Measurements from ENCODE around the gene LAMP1.

LAMP1 gene

GRCh38 chr13:113323869-113324268 lies 26.8 kb downstream of the LAMP1 start:
- Histone ChIP-seq H3K9me3 (ENCODE audit: low read length) (no peaks in the 10 kb centered on the region), H2AFZ (ENCODE audit: low read depth, low read length) (no peak overlapping the region), H3K4me3 (ENCODE audit: low read length) (no peak overlapping the region), H3K27me3 (ENCODE audit: insufficient read depth, low read length) (no peaks in the 10 kb centered on the region), H3K36me3 (ENCODE audit: insufficient read depth, low read length) (peaks cover 54% of the 10 kb centered on the region), H3K4me1 (ENCODE audit: insufficient read depth, low read length) (no peaks in the 10 kb centered on the region)

GRCh38 chr13:113324398-113324797 lies 27.4 kb downstream of the LAMP1 start:
- Histone ChIP-seq H3K27me3 (ENCODE audit: insufficient read depth, low read length) (no peaks in the 10 kb centered on the region), H3K4me3 (ENCODE audit: low read length) (no peak overlapping the region), H3K4me1 (ENCODE audit: insufficient read depth, low read length) (no peaks in the 10 kb centered on the region), H2AFZ (ENCODE audit: low read depth, low read length) (no peak overlapping the region), H3K36me3 (ENCODE audit: insufficient read depth, low read length) (peaks cover 49% of the 10 kb centered on the region), H3K9me3 (ENCODE audit: low read length) (no peaks in the 10 kb centered on the region)

GRCh38 chr13:113325779-113326178 lies 28.7 kb downstream of the LAMP1 start:
- no peaks in the 10 kb centered on the region for H3K9me3 ChIP-seq (ENCODE audit: low read length)
- H3K4me3 ChIP-seq (ENCODE audit: low read length): no peak overlapping the region

GRCh38 chr13:113327391-113327765 lies 30.3 kb downstream of the LAMP1 start:
- no peak overlapping the region for H3K4me3 ChIP-seq (ENCODE audit: low read length)
- no peak overlapping the region for H2AFZ ChIP-seq (ENCODE audit: low read depth, low read length)
- no peaks in the 10 kb centered on the region for H3K4me1 ChIP-seq (ENCODE audit: insufficient read depth, low read length)
- peaks cover 21% of the 10 kb centered on the region for H3K36me3 ChIP-seq (ENCODE audit: insufficient read depth, low read length)
- H3K9me3 ChIP-seq (ENCODE audit: low read length): no peaks in the 10 kb centered on the region
- no peaks in the 10 kb centered on the region for H3K27me3 ChIP-seq (ENCODE audit: insufficient read depth, low read length)

More at GRCh38 chr13:113325779-113326178, 28.7 kb downstream of the LAMP1 start:
- Histone ChIP-seq H3K4me1 (ENCODE audit: insufficient read depth, low read length) (no peaks in the 10 kb centered on the region), H3K27me3 (ENCODE audit: insufficient read depth, low read length) (no peaks in the 10 kb centered on the region), H2AFZ (ENCODE audit: low read depth, low read length) (no peak overlapping the region), H3K36me3 (ENCODE audit: insufficient read depth, low read length) (peaks cover 36% of the 10 kb centered on the region)

- Histone ChIP-seq H3K36me3 (ENCODE audit: insufficient read depth, low read length) (peaks cover 21% of the 10 kb centered on the region), H3K4me3 (ENCODE audit: low read length) (no peak overlapping the region), H3K9me3 (ENCODE audit: low read length) (no peaks in the 10 kb centered on the region), H3K4me1 (ENCODE audit: insufficient read depth, low read length) (no peaks in the 10 kb centered on the region), H2AFZ (ENCODE audit: low read depth, low read length) (no peak overlapping the region), H3K27me3 (ENCODE audit: insufficient read depth, low read length) (no peaks in the 10 kb centered on the region)
These were observed 30.9 kb downstream of the LAMP1 start for GRCh38 chr13:113327766-113328471.

GRCh38 chr13:113328851-113329250 lies 31.8 kb downstream of the LAMP1 start:
- H3K4me3 ChIP-seq (ENCODE audit: low read length): no peak overlapping the region

GRCh38 chr13:113329656-113330312 lies 32.7 kb downstream of the LAMP1 start:
- no peak overlapping the region for H3K4me3 ChIP-seq (ENCODE audit: low read length)
- H3K27me3 ChIP-seq (ENCODE audit: insufficient read depth, low read length): no peaks in the 10 kb centered on the region
- no peaks in the 10 kb centered on the region for H3K4me1 ChIP-seq (ENCODE audit: insufficient read depth, low read length)
- no peaks in the 10 kb centered on the region for H3K9me3 ChIP-seq (ENCODE audit: low read length)
- no peak overlapping the region for H2AFZ ChIP-seq (ENCODE audit: low read depth, low read length)
- peaks cover 6% of the 10 kb centered on the region for H3K36me3 ChIP-seq (ENCODE audit: insufficient read depth, low read length)

More at GRCh38 chr13:113328851-113329250, 31.8 kb downstream of the LAMP1 start:
- Histone ChIP-seq H3K9me3 (ENCODE audit: low read length) (no peaks in the 10 kb centered on the region), H2AFZ (ENCODE audit: low read depth, low read length) (no peak overlapping the region), H3K4me1 (ENCODE audit: insufficient read depth, low read length) (no peaks in the 10 kb centered on the region), H3K27me3 (ENCODE audit: insufficient read depth, low read length) (no peaks in the 10 kb centered on the region), H3K36me3 (ENCODE audit: insufficient read depth, low read length) (peaks cover 13% of the 10 kb centered on the region)

GRCh38 chr13:113332615-113333014 lies 35.6 kb downstream of the LAMP1 start:
- Histone ChIP-seq H3K27me3 (ENCODE audit: insufficient read depth, low read length) (no peaks in the 10 kb centered on the region), H2AFZ (ENCODE audit: low read depth, low read length) (no peak overlapping the region), H3K4me1 (ENCODE audit: insufficient read depth, low read length) (no peaks in the 10 kb centered on the region), H3K36me3 (ENCODE audit: insufficient read depth, low read length) (no peaks in the 10 kb centered on the region), H3K9me3 (ENCODE audit: low read length) (no peaks in the 10 kb centered on the region), H3K4me3 (ENCODE audit: low read length) (no peak overlapping the region)

GRCh38 chr13:113333076-113333475 lies 36.0 kb downstream of the LAMP1 start:
- H2AFZ ChIP-seq (ENCODE audit: low read depth, low read length): no peak overlapping the region
- no peaks in the 10 kb centered on the region for H3K27me3 ChIP-seq (ENCODE audit: insufficient read depth, low read length)
- H3K36me3 ChIP-seq (ENCODE audit: insufficient read depth, low read length): no peaks in the 10 kb centered on the region
- no peak overlapping the region for H3K4me3 ChIP-seq (ENCODE audit: low read length)
- no peaks in the 10 kb centered on the region for H3K4me1 ChIP-seq (ENCODE audit: insufficient read depth, low read length)
- H3K9me3 ChIP-seq (ENCODE audit: low read length): no peaks in the 10 kb centered on the region

- Histone ChIP-seq H3K4me1 (ENCODE audit: insufficient read depth, low read length) (no peaks in the 10 kb centered on the region), H3K36me3 (ENCODE audit: insufficient read depth, low read length) (no peaks in the 10 kb centered on the region), H3K4me3 (ENCODE audit: low read length) (no peak overlapping the region), H3K9me3 (ENCODE audit: low read length) (no peaks in the 10 kb centered on the region), H2AFZ (ENCODE audit: low read depth, low read length) (no peak overlapping the region), H3K27me3 (ENCODE audit: insufficient read depth, low read length) (no peaks in the 10 kb centered on the region)
These were observed 40.5 kb downstream of the LAMP1 start for GRCh38 chr13:113337556-113337955.

GRCh38 chr13:113337976-113338375 lies 40.9 kb downstream of the LAMP1 start:
- H3K36me3 ChIP-seq (ENCODE audit: insufficient read depth, low read length): no peaks in the 10 kb centered on the region

GRCh38 chr13:113338451-113338850 lies 41.4 kb downstream of the LAMP1 start:
- Histone ChIP-seq H3K4me3 (ENCODE audit: low read length) (no peak overlapping the region), H3K27me3 (ENCODE audit: insufficient read depth, low read length) (no peaks in the 10 kb centered on the region), H3K36me3 (ENCODE audit: insufficient read depth, low read length) (no peaks in the 10 kb centered on the region), H2AFZ (ENCODE audit: low read depth, low read length) (no peak overlapping the region), H3K9me3 (ENCODE audit: low read length) (no peaks in the 10 kb centered on the region), H3K4me1 (ENCODE audit: insufficient read depth, low read length) (no peaks in the 10 kb centered on the region)

More at GRCh38 chr13:113337976-113338375, 40.9 kb downstream of the LAMP1 start:
- Histone ChIP-seq H2AFZ (ENCODE audit: low read depth, low read length) (no peak overlapping the region), H3K4me3 (ENCODE audit: low read length) (no peak overlapping the region), H3K9me3 (ENCODE audit: low read length) (no peaks in the 10 kb centered on the region), H3K27me3 (ENCODE audit: insufficient read depth, low read length) (no peaks in the 10 kb centered on the region), H3K4me1 (ENCODE audit: insufficient read depth, low read length) (no peaks in the 10 kb centered on the region)

GRCh38 chr13:113342820-113343691 lies 46.0 kb downstream of the LAMP1 start:
- no peak overlapping the region for H3K4me3 ChIP-seq (ENCODE audit: low read length)
- H3K27me3 ChIP-seq (ENCODE audit: insufficient read depth, low read length): no peaks in the 10 kb centered on the region
- H2AFZ ChIP-seq (ENCODE audit: low read depth, low read length): no peak overlapping the region
- H3K4me1 ChIP-seq (ENCODE audit: insufficient read depth, low read length): no peaks in the 10 kb centered on the region
- peaks cover 6% of the 10 kb centered on the region for H3K9me3 ChIP-seq (ENCODE audit: low read length)
- no peaks in the 10 kb centered on the region for H3K36me3 ChIP-seq (ENCODE audit: insufficient read depth, low read length)

Measured in neuron (in vitro differentiated cells).